Erythroblast (primary cell): ENCODE measurements around the gene RAC2.
"Not testable (repeated sequence)": the region's sequence is repeated elsewhere in the genome, so short reads cannot be mapped to it uniquely, and the experiment has no call there.

ENCODE experiments used
- GATA1 ChIP-seq: IDR thresholded peaks from 2 replicates; pipeline ENCODE4 v1.6.1; 2011; ENCODE audit warnings: low read depth, mild to moderate bottlenecking, control low read depth, low read length, moderate library complexity
- POLR2A ChIP-seq: IDR thresholded peaks from 2 replicates; pipeline ENCODE4 v1.6.1; 2011; ENCODE audit warnings: mild to moderate bottlenecking, low read length

- TF ChIP-seq POLR2A, GATA1: not testable (repeated sequence)
Observed at GRCh38 chr22:37233371-37233750, 10.7 kb downstream of the RAC2 start.
